ENCODE measurements around the gene NXN. TPM values are rescaled to one million over a fixed set of nuclear protein-coding genes. Genes with fewer than 3 reads are reported as not detected.

Gene NXN
- polyA plus RNA-seq, 1 of the 3 experiments (the other 2 are of a cell fraction), result 23.9 TPM

DNA sequence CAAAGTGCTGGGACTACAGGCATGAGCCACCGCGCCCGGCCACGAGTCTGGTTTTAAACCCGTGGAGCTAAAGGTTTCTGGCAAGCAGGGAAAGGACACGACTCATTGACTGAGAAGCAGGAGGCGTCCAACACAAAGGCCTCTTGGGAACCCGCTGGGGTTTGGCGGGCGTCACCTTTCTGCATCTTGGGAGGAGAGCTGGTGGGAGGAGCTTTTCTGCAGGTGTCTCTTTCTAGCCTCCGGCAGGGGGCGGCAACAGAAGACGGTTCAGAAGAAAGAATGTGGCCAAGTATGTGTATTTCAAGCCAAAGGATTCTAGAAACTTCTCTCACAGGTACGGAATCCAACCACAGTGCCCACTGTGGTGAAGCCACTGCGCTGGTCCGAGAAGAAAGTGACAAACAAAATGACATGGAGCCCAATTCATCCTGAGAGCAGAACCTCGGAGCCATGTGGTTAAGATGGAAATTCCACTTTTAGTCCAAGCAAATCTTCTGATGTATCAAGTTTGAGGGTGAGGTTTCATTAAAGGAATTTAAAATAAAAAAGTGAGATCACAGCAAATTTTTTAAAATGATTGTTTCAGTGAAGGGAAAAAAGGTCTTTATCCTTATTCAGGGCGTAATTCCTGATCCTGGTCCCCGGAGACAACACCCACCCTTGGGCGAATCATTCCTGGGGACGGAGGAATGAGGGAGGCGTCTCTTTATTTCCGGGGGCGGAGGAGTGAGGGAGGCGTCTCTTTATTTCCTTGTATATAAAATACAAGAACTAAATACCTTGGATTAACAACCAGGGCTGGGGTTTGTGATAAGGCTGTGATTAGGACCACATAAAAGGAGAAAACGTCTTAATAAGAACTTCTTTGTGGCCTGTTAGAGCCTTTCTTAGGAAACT, 99.8 kb downstream of the NXN start (continued):
- TF ChIP-seq, protein P1, sequence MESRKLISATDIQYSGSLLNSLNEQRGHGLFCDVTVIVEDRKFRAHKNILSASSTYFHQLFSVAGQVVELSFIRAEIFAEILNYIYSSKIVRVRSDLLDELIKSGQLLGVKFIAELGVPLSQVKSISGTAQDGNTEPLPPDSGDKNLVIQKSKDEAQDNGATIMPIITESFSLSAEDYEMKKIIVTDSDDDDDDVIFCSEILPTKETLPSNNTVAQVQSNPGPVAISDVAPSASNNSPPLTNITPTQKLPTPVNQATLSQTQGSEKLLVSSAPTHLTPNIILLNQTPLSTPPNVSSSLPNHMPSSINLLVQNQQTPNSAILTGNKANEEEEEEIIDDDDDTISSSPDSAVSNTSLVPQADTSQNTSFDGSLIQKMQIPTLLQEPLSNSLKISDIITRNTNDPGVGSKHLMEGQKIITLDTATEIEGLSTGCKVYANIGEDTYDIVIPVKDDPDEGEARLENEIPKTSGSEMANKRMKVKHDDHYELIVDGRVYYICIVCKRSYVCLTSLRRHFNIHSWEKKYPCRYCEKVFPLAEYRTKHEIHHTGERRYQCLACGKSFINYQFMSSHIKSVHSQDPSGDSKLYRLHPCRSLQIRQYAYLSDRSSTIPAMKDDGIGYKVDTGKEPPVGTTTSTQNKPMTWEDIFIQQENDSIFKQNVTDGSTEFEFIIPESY (IDR thresholded peaks at IDR 0.05; ENCODE audit: borderline replicate concordance, low read depth), result no peak
- TF ChIP-seq SMC3 (IDR thresholded peaks at IDR 0.05; ENCODE audit: low read depth, low read length) (peak; percentile 33), MXI1 (IDR thresholded peaks at IDR 0.05; ENCODE audit: low read depth, low read length) (no peak), EZH2phosphoT487 (IDR thresholded peaks at IDR 0.05; ENCODE audit: borderline replicate concordance, low read depth) (no peak), MEF2A (IDR thresholded peaks at IDR 0.05; ENCODE audit: borderline replicate concordance, low read depth) (no peak), FOXJ3 (CRISPR knock-in tag; IDR thresholded peaks at IDR 0.05) (no peak), ELF1 (IDR thresholded peaks at IDR 0.05) (no peak)
- TF ChIP-seq, protein P2, sequence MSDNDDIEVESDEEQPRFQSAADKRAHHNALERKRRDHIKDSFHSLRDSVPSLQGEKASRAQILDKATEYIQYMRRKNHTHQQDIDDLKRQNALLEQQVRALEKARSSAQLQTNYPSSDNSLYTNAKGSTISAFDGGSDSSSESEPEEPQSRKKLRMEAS (IDR thresholded peaks at IDR 0.05; ENCODE audit: low read depth), result no peak
- TF ChIP-seq, protein P3, sequence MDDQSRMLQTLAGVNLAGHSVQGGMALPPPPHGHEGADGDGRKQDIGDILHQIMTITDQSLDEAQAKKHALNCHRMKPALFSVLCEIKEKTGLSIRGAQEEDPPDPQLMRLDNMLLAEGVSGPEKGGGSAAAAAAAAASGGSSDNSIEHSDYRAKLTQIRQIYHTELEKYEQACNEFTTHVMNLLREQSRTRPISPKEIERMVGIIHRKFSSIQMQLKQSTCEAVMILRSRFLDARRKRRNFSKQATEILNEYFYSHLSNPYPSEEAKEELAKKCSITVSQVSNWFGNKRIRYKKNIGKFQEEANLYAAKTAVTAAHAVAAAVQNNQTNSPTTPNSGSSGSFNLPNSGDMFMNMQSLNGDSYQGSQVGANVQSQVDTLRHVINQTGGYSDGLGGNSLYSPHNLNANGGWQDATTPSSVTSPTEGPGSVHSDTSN (IDR thresholded peaks at IDR 0.05), result no peak
- TF ChIP-seq, protein P4, sequence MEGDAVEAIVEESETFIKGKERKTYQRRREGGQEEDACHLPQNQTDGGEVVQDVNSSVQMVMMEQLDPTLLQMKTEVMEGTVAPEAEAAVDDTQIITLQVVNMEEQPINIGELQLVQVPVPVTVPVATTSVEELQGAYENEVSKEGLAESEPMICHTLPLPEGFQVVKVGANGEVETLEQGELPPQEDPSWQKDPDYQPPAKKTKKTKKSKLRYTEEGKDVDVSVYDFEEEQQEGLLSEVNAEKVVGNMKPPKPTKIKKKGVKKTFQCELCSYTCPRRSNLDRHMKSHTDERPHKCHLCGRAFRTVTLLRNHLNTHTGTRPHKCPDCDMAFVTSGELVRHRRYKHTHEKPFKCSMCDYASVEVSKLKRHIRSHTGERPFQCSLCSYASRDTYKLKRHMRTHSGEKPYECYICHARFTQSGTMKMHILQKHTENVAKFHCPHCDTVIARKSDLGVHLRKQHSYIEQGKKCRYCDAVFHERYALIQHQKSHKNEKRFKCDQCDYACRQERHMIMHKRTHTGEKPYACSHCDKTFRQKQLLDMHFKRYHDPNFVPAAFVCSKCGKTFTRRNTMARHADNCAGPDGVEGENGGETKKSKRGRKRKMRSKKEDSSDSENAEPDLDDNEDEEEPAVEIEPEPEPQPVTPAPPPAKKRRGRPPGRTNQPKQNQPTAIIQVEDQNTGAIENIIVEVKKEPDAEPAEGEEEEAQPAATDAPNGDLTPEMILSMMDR (IDR thresholded peaks at IDR 0.05), result peak; percentile 56

DNA sequence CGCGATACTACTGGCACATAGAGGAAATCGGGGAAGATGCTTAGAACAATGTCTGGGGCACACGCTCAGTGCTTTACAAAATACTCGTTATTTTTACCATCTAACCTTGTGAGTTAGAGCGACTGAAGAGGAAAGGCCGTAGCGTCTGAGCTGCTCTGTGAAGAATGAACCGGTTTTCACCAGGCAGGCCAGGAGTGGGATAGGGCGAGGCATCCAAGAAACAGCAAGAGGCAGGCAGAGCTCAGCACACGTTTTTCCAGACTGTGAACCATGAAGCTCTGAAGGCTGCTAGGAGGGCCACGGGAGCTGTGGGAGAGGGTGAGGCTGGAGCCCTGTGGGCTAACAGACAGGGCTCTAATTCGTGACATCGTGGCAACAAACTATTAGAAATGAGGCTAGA, 101.9 kb downstream of the NXN start:
- Histone ChIP-seq H3K79me2 (ENCODE audit: insufficient read depth) (no peaks in the 10 kb centered on the region), H3K27ac (ENCODE audit: low read depth in 2 of 2, low read length in 1 of 2) (no peak overlapping the region), H3K4me3 (ENCODE audit: low read depth in 2 of 2, low read length in 1 of 2) (no peak overlapping the region), H3K27me3 (ENCODE audit: insufficient read depth) (peaks cover 20% of the 10 kb centered on the region; the same call in 1 of the 2 replicates), H3K9ac (no peak overlapping the region), H3K36me3 (replicated peaks in 1 of 2; ENCODE audit: control insufficient read depth in 1 of 2, insufficient read depth in 2 of 2, low read length in 1 of 2) (no peaks in the 10 kb centered on the region), H3K9me2 (no peaks in the 10 kb centered on the region), H3K9me3 (no peaks in the 10 kb centered on the region), H3F3A (replicated peaks; ENCODE audit: insufficient read depth) (peaks cover 2% of the 10 kb centered on the region), H3K4me1 (ENCODE audit: control insufficient read depth in 1 of 2, insufficient read depth in 2 of 2, low read depth in 1 of 2, low read length in 1 of 2) (no peaks in the 10 kb centered on the region), H4K20me1 (ENCODE audit: insufficient read depth) (0 out of 2 replicates have a peak, but pooled peaks cover 3% of the 10 kb centered on the region), H3K4me2 (no peak overlapping the region), H2AFZ (ENCODE audit: low read depth) (no peak overlapping the region)
- DNase-seq, result no peak
- 63% methylated on average over 14 of the region's 14 CpGs for WGBS (ENCODE audit: low lambda C conversion rate)
- ChIA-PET POLR2A (no interaction called here), CTCF (no interaction called here)
- TF ChIP-seq MEF2A (IDR thresholded peaks at IDR 0.05; ENCODE audit: borderline replicate concordance, low read depth) (no peak), ELF1 (IDR thresholded peaks at IDR 0.05) (no peak), FOXM1 (IDR thresholded peaks at IDR 0.05; ENCODE audit: low read depth) (no peak), NFIC (IDR thresholded peaks at IDR 0.05; ENCODE audit: borderline replicate concordance) (no peak), TCF12 (IDR thresholded peaks at IDR 0.05) (no peak), FOXJ3 (CRISPR knock-in tag; IDR thresholded peaks at IDR 0.05) (no peak), NRF1 (IDR thresholded peaks at IDR 0.05; ENCODE audit: low read depth, low read length) (no peak), FOSL2 (IDR thresholded peaks at IDR 0.05; ENCODE audit: borderline replicate concordance, low read depth) (no peak), RCOR1 (IDR thresholded peaks at IDR 0.05; ENCODE audit: low read length) (no peak), SMC3 (IDR thresholded peaks at IDR 0.05; ENCODE audit: low read depth, low read length) (no peak), TAF1 (IDR thresholded peaks at IDR 0.05; ENCODE audit: borderline replicate concordance, low read depth, low read length) (no peak), GATA2 (CRISPR knock-in tag; IDR thresholded peaks at IDR 0.05) (no peak)
- TF ChIP-seq, protein P5, sequence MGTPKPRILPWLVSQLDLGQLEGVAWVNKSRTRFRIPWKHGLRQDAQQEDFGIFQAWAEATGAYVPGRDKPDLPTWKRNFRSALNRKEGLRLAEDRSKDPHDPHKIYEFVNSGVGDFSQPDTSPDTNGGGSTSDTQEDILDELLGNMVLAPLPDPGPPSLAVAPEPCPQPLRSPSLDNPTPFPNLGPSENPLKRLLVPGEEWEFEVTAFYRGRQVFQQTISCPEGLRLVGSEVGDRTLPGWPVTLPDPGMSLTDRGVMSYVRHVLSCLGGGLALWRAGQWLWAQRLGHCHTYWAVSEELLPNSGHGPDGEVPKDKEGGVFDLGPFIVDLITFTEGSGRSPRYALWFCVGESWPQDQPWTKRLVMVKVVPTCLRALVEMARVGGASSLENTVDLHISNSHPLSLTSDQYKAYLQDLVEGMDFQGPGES (IDR thresholded peaks at IDR 0.05; ENCODE audit: low read depth, low read length), result no peak
- TF ChIP-seq, protein P4 (IDR thresholded peaks at IDR 0.05), result no peak
- TF ChIP-seq, protein P6, sequence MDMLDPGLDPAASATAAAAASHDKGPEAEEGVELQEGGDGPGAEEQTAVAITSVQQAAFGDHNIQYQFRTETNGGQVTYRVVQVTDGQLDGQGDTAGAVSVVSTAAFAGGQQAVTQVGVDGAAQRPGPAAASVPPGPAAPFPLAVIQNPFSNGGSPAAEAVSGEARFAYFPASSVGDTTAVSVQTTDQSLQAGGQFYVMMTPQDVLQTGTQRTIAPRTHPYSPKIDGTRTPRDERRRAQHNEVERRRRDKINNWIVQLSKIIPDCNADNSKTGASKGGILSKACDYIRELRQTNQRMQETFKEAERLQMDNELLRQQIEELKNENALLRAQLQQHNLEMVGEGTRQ (IDR thresholded peaks at IDR 0.05; ENCODE audit: borderline replicate concordance, low read depth, low read length), result no peak
